Neuronal stem cell (in vitro differentiated cells): Measurements from ENCODE around the gene CAPN15.

Source experiments
- DNase-seq: peaks from one replicate; pipeline ENCODE4 v3.0.0-alpha.2; 2013; ENCODE audit warnings: low spot score
- H2AFZ ChIP-seq: one replicate; pipeline ENCODE4 v1.6.1; 2013; ENCODE audit warnings: mild to moderate bottlenecking, low read length, inconsistent platforms
- H2AK5ac ChIP-seq: 2 replicates; pipeline ENCODE4 v1.6.1; 2013; ENCODE audit warnings: low read depth, mild to moderate bottlenecking, inconsistent platforms, low read length, moderate library complexity, mixed read lengths
- H2BK120ac ChIP-seq: 2 replicates; pipeline ENCODE4 v1.6.1; 2013; ENCODE audit warnings: low read depth, mild to moderate bottlenecking, inconsistent platforms, low read length, moderate library complexity, mixed read lengths
- H2BK12ac ChIP-seq: one replicate; pipeline ENCODE4 v1.6.1; 2013; ENCODE audit warnings: low read length, inconsistent platforms
- H2BK15ac ChIP-seq: 2 replicates; pipeline ENCODE4 v1.6.1; 2013; ENCODE audit warnings: mild to moderate bottlenecking, low read length, inconsistent platforms, mixed read lengths
- H2BK5ac ChIP-seq: one replicate; pipeline ENCODE4 v1.6.1; 2013; ENCODE audit warnings: inconsistent platforms, mild to moderate bottlenecking, low read length, moderate library complexity
- H3K14ac ChIP-seq: one replicate; pipeline ENCODE4 v1.6.1; 2013; ENCODE audit warnings: low read length, inconsistent platforms
- H3K18ac ChIP-seq: 2 replicates; pipeline ENCODE4 v1.6.1; 2013; ENCODE audit warnings: low read length, inconsistent platforms
- H3K23ac ChIP-seq: 2 replicates; pipeline ENCODE4 v1.6.1; 2013; ENCODE audit warnings: low read depth, mild to moderate bottlenecking, mixed read lengths, low read length, inconsistent platforms; ENCODE audit not compliant: poor library complexity
- H3K27ac ChIP-seq: replicated peaks from 3 replicates; pipeline ENCODE4 v1.5.1; 2013; ENCODE audit warnings: low read length, inconsistent platforms
- H3K27me3 ChIP-seq, 3 experiments: 2 replicates each; pipeline ENCODE4 v1.6.1; 2013; ENCODE audit warnings: low read length in 3 of 3, mild to moderate bottlenecking in 2 of 3, inconsistent platforms in 1 of 3, low read depth in 1 of 3, mixed read lengths in 1 of 3, moderate library complexity in 1 of 3; ENCODE audit not compliant: control insufficient read depth in 3 of 3, insufficient read depth in 3 of 3
- H3K36me3 ChIP-seq, 2 donors: replicated peaks in 1 of 2; 2 replicates each; pipeline ENCODE4 v1.6.1; 2013; ENCODE audit warnings: low read length in 2 of 2; ENCODE audit not compliant: control insufficient read depth in 2 of 2, insufficient read depth in 2 of 2
- H3K4ac ChIP-seq: 2 replicates; pipeline ENCODE4 v1.6.1; 2013; ENCODE audit warnings: inconsistent platforms, mild to moderate bottlenecking, low read length, moderate library complexity
- H3K4me1 ChIP-seq, 2 donors: 1 replicate in 1 of 2; 2 replicates in 1 of 2; pipeline ENCODE4 v1.6.1; 2013; ENCODE audit warnings: low read length in 2 of 2, low read depth in 1 of 2; ENCODE audit not compliant: control insufficient read depth in 2 of 2, insufficient read depth in 1 of 2
- H3K4me2 ChIP-seq: one replicate; pipeline ENCODE4 v1.6.1; 2013; ENCODE audit warnings: mild to moderate bottlenecking, low read length, inconsistent platforms; ENCODE audit not compliant: insufficient read depth, poor library complexity, severe bottlenecking
- H3K4me3 ChIP-seq, 2 donors: 2 replicates each; pipeline ENCODE4 v1.5.1; 2013; ENCODE audit warnings: low read length in 2 of 2, mild to moderate bottlenecking in 2 of 2, inconsistent platforms in 1 of 2, moderate library complexity in 1 of 2
- H3K79me1 ChIP-seq: one replicate; pipeline ENCODE4 v1.6.1; 2013; ENCODE audit warnings: low read depth, mild to moderate bottlenecking, inconsistent platforms, low read length, moderate library complexity
- H3K9ac ChIP-seq: one replicate; pipeline ENCODE4 v1.6.1; 2013; ENCODE audit warnings: mild to moderate bottlenecking, low read depth, low read length, inconsistent platforms; ENCODE audit not compliant: poor library complexity
- H3K9me3 ChIP-seq, 2 donors: replicated peaks in 1 of 2; 2 replicates each; pipeline versions ENCODE3 to v1.6.1; 2013; ENCODE audit warnings: low read length in 2 of 2, mild to moderate bottlenecking in 2 of 2, inconsistent platforms in 1 of 2, low read depth in 1 of 2, mixed read lengths in 1 of 2, moderate library complexity in 1 of 2; ENCODE audit not compliant: control insufficient read depth in 2 of 2, insufficient read depth in 1 of 2
- H4K8ac ChIP-seq: one replicate; pipeline ENCODE4 v1.6.1; 2013; ENCODE audit warnings: low read depth, mild to moderate bottlenecking, inconsistent platforms, low read length, moderate library complexity
- H4K91ac ChIP-seq: one replicate; pipeline ENCODE4 v1.6.1; 2013; ENCODE audit warnings: low read length, low read depth, mild to moderate bottlenecking, inconsistent platforms; ENCODE audit not compliant: poor library complexity
- WGBS, 2 donors: extraction: QIAGEN DNeasy Blood & Tissue Kit; methylation state at CpG; one replicate each; pipeline ENCODE4 v1.1.7; 2013; ENCODE audit warnings: missing lambda C conversion rate in 2 of 2, mixed read lengths in 1 of 2; ENCODE audit not compliant: insufficient read length in 2 of 2, insufficient replicate concordance in 1 of 2; ENCODE audit errors: extremely low coverage in 2 of 2; 5-methylcytosine and 5-hydroxymethylcytosine counted together

The CAPN15 gene

DNA sequence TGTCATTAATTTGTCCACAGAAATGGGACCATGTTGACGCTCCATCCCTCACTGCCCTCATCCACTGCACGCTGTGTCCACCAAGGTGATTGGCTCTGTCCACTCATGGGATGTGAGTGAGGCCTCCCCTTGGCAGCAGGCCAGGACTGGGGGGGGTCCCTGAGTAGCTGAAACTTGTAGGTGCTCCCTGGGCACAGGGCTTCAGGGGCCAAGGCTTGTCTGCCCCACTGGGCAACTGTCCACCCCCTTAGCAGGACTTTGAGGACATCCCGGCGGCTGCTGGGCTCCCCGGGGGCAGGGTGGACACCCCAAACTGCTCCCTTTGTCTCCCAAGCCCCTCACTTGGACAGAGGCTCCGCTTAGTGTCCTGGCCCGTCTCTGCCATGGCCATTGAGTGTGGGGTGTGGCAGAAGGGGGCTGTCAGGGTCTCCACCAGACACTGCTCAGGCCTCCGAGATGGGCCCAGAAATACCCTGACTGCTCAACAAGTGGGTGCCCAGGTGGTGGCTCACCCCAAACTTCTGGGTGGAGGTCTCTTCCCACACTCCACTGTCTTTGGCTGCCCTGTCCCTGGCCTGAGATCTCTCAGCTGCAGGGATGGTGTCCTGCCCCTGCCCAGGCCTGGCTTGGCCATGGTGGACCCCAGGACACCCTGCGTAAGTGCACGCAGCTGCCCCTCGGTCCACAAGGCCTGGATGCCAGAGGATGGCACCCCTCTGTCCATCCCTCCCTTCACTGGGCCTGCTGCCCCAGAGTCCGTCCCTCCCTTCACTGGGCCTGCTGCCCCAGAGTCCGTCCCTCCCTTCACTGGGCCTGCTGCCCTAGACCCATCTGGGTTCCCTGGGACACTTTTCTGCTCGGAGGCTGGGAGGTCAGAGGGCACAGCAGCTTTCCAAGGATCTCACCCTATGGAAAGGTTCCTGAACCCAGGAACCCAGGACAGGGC is 59.4 kb downstream of the CAPN15 start:
- Histone ChIP-seq H3K4ac (no peak overlapping the region), H2BK12ac (no peak overlapping the region), H2BK120ac (no peak overlapping the region), H2BK15ac (no peak overlapping the region), H2AFZ (no peak overlapping the region), H3K9me3 (no peaks in the 10 kb centered on the region), H3K79me1 (peaks cover 14% of the 10 kb centered on the region), H3K14ac (no peak overlapping the region), H3K4me1 (peaks cover 16 to 22% of the 10 kb centered on the region in 2 donors), H3K4me2 (no peak overlapping the region), H3K18ac (no peak overlapping the region), H3K9ac (peak overlapping the region; percentile 71), H3K4me3 (no peak overlapping the region), H4K8ac (no peak overlapping the region), H2BK5ac (no peak overlapping the region), H3K36me3 (peaks cover 5 to 8% of the 10 kb centered on the region in 2 donors), H4K91ac (no peak overlapping the region), H2AK5ac (no peak overlapping the region), H3K23ac (peak overlapping the region; percentile 28), H3K27ac (no peak overlapping the region), H3K27me3 (peaks cover 0 to 23% (median 0%) of the 10 kb centered on the region in 3 experiments)
- no CpG with 5 or more reads among the region's 14 CpGs for WGBS, 2 donors
- no peak for DNase-seq

- WGBS, 2 donors = no CpG with 5 or more reads among the region's 21 CpGs
- H2BK15ac ChIP-seq = peak overlapping the region; percentile 83
- no peak for DNase-seq
- H2BK12ac ChIP-seq = peak overlapping the region; percentile 75
- peak overlapping the region; percentile 100 for H2AFZ ChIP-seq
- peak overlapping the region; percentile 96 for H3K27ac ChIP-seq
- peak overlapping the region; percentile 80 for H3K18ac ChIP-seq
- H2BK120ac ChIP-seq = peak overlapping the region; percentile 61
- peak overlapping the region; percentile 79 to 99 for H3K4me3 ChIP-seq
- H3K4ac ChIP-seq = peak overlapping the region; percentile 95
- peak overlapping the region; percentile 47 for H3K14ac ChIP-seq
- H3K4me1 ChIP-seq = peaks cover 16 to 17% of the 10 kb centered on the region in 2 donors
- peak overlapping the region; percentile 100 for H3K4me2 ChIP-seq
- H3K79me1 ChIP-seq = peaks cover 23% of the 10 kb centered on the region
- H4K8ac ChIP-seq = no peak overlapping the region
- peaks cover 3 to 11% of the 10 kb centered on the region in 2 donors for H3K36me3 ChIP-seq
- peak overlapping the region; percentile 99 for H3K23ac ChIP-seq
- no peak overlapping the region for H4K91ac ChIP-seq
- peak overlapping the region; percentile 92 for H2AK5ac ChIP-seq
- H3K9me3 ChIP-seq = no peaks in the 10 kb centered on the region
- peak overlapping the region; percentile 99 for H2BK5ac ChIP-seq
- H3K9ac ChIP-seq = peak overlapping the region; percentile 93
- peaks cover 0 to 22% (median 0%) of the 10 kb centered on the region in 3 experiments for H3K27me3 ChIP-seq
These were observed 61.1 kb downstream of the CAPN15 start for GRCh38 chr16:588639-588888.

GRCh38 chr16:588889-589657 is 61.6 kb downstream of the CAPN15 start:
- H3K4me2 ChIP-seq = peak overlapping the region; percentile 100
- H3K27ac ChIP-seq = peak overlapping the region; percentile 96
- peaks cover 12 to 16% of the 10 kb centered on the region in 2 donors for H3K4me1 ChIP-seq
- H2AFZ ChIP-seq = peak overlapping the region; percentile 100
- peaks cover 25% of the 10 kb centered on the region for H3K79me1 ChIP-seq
- H3K14ac ChIP-seq = peak overlapping the region; percentile 98
- DNase-seq = peak; percentile 99
- peak overlapping the region; percentile 94 for H2BK12ac ChIP-seq
- no peak overlapping the region for H4K91ac ChIP-seq
- H3K9me3 ChIP-seq = no peaks in the 10 kb centered on the region
- H3K9ac ChIP-seq = peak overlapping the region; percentile 100
- peak overlapping the region; percentile 100 for H2BK120ac ChIP-seq
- WGBS, 2 donors = no CpG with 5 or more reads among the region's 107 CpGs
- H3K4me3 ChIP-seq = peak overlapping the region; percentile 79 to 99
- H2AK5ac ChIP-seq = peak overlapping the region; percentile 92
- peak overlapping the region; percentile 100 for H3K18ac ChIP-seq
- H3K23ac ChIP-seq = peak overlapping the region; percentile 99
- peak overlapping the region; percentile 83 for H2BK15ac ChIP-seq
- H4K8ac ChIP-seq = peak overlapping the region; percentile 92
- peaks cover 0 to 17% (median 0%) of the 10 kb centered on the region in 3 experiments for H3K27me3 ChIP-seq
- H3K4ac ChIP-seq = peak overlapping the region; percentile 95
- peaks cover 3 to 16% of the 10 kb centered on the region in 2 donors for H3K36me3 ChIP-seq
- peak overlapping the region; percentile 99 for H2BK5ac ChIP-seq
